ENCODE measurements around the gene ZNF19. TPM values are rescaled to one million over a fixed set of nuclear protein-coding genes. Genes with fewer than 3 reads are reported as not detected.

Gene ZNF19
- polyA plus RNA-seq, 2 of the 4 experiments (the other 2 are of a cell fraction): 2.4 to 3.9 TPM

- TF ChIP-seq FOSL2 (IDR thresholded peaks at IDR 0.05): no peak
- no peak for TF ChIP-seq FOSL2 (CRISPR knock-in tag; IDR thresholded peaks at IDR 0.05)
- TF ChIP-seq EP300 (IDR thresholded peaks at IDR 0.05): no peak
- no peak for TF ChIP-seq TFCP2L1 (CRISPR knock-in tag; IDR thresholded peaks at IDR 0.05)
- no peak for TF ChIP-seq SREBF2 (IDR thresholded peaks at IDR 0.05)
- no peak for TF ChIP-seq BHLHE40 (IDR thresholded peaks at IDR 0.05; ENCODE audit: low read depth, low read length)
- no peak for TF ChIP-seq RARB (CRISPR knock-in tag; IDR thresholded peaks at IDR 0.05)
- TF ChIP-seq ELK1 (IDR thresholded peaks at IDR 0.05; ENCODE audit: low read depth, low read length): no peak
These were observed 47.1 kb downstream of the ZNF19 start, which contains the start of gene TLE7 (continued) for GRCh38 chr16:71442051-71442440.

GRCh38 chr16:71441348-71442050, 47.6 kb downstream of the ZNF19 start:
- POLR2A ChIA-PET: no interaction called here
- no peak overlapping the region for H3K4me2 ChIP-seq
- no peak overlapping the region for H3K4me3 ChIP-seq
- CTCF ChIA-PET: no interaction called here
- H3K4me1 ChIP-seq: no peaks in the 10 kb centered on the region
- WGBS (ENCODE audit: missing lambda C conversion rate): 84% methylated on average over 36 of the region's 71 CpGs
- peaks cover 49% of the 10 kb centered on the region for H3K9me3 ChIP-seq
- FAIRE-seq (no peak), ATAC-seq (no peak), DNase-seq (ENCODE audit: low read depth in 1 of 2, low spot score in 1 of 2) (no peak)
- H3K27ac ChIP-seq: no peak overlapping the region
- TF ChIP-seq CTCF (IDR thresholded peaks at IDR 0.05): no peak
- TF ChIP-seq TFCP2L1 (CRISPR knock-in tag; IDR thresholded peaks at IDR 0.05): no peak

- no peak overlapping the region for H3K27ac ChIP-seq
- peak in 1 of 2 experiments; percentile 57; a peak in 3 of 6 replicates for ATAC-seq
- TF ChIP-seq ESRRA (IDR thresholded peaks at IDR 0.05; ENCODE audit: borderline replicate concordance, low read length): no peak
- POLR2A ChIA-PET: no interaction called here
- no peak for FAIRE-seq
- no peak overlapping the region for H3K4me3 ChIP-seq
- no peaks in the 10 kb centered on the region for H3K4me1 ChIP-seq
- CTCF ChIA-PET: interaction anchor here (0.7 to 1.3 kb wide), 4 partner anchors 12 to 670 kb away, joined by 3 to 4 read pairs (median 3); no protein-coding TSS in a partner anchor
- DNase-seq (ENCODE audit: low read depth in 1 of 2, low spot score in 1 of 2): no peak
- 60% methylated on average over 24 of the region's 25 CpGs for WGBS (ENCODE audit: missing lambda C conversion rate)
- no peak overlapping the region for H3K4me2 ChIP-seq
- H3K9me3 ChIP-seq: peaks cover 42% of the 10 kb centered on the region
These were observed 48.3 kb downstream of the ZNF19 start for GRCh38 chr16:71440669-71441347.

GRCh38 chr16:71439523-71439922, 49.6 kb downstream of the ZNF19 start:
- CTCF ChIA-PET: interaction anchor here (1.3 kb wide), 2 partner anchors 10 to 668 kb away, joined by 3 to 4 read pairs; no protein-coding TSS in a partner anchor
- Histone ChIP-seq H3K4me1 (no peaks in the 10 kb centered on the region), H3K4me3 (no peak overlapping the region), H3K27ac (no peak overlapping the region), H3K4me2 (no peak overlapping the region), H3K9me3 (peaks cover 30% of the 10 kb centered on the region)
- 11% methylated on average over 3 of the region's 3 CpGs for WGBS (ENCODE audit: missing lambda C conversion rate)
- ATAC-seq: no peak
- POLR2A ChIA-PET: no interaction called here
- TF ChIP-seq NR3C1 (IDR thresholded peaks at IDR 0.05): no peak
- no peak for TF ChIP-seq FOXS1 (CRISPR knock-in tag; IDR thresholded peaks at IDR 0.05)
- no peak for TF ChIP-seq CBX2 (IDR thresholded peaks at IDR 0.05; ENCODE audit: borderline replicate concordance, low read depth)
- TF ChIP-seq HOXA7 (CRISPR knock-in tag; IDR thresholded peaks at IDR 0.05): no peak
- no peak for TF ChIP-seq PBX3 (IDR thresholded peaks at IDR 0.05)
- no peak for TF ChIP-seq RAD21 (conservative IDR thresholded peaks at IDR 0.05 in 1 of 2, IDR thresholded peaks at IDR 0.05 in 1 of 2)
- TF ChIP-seq RARB (CRISPR knock-in tag; IDR thresholded peaks at IDR 0.05): no peak
- no peak for TF ChIP-seq ESRRA (IDR thresholded peaks at IDR 0.05; ENCODE audit: borderline replicate concordance, low read length)
- TF ChIP-seq MAZ (IDR thresholded peaks at IDR 0.05; ENCODE audit: borderline replicate concordance, low read depth, low read length): no peak
- TF ChIP-seq CBX8 (IDR thresholded peaks at IDR 0.05): no peak
- TF ChIP-seq SREBF2 (IDR thresholded peaks at IDR 0.05): no peak
- no peak for TF ChIP-seq MYC (IDR thresholded peaks at IDR 0.05; ENCODE audit: borderline replicate concordance, low read length)
- TF ChIP-seq RCOR1 (IDR thresholded peaks at IDR 0.05; ENCODE audit: low read depth, low read length): no peak
- TF ChIP-seq NFE2L2 (conservative IDR thresholded peaks at IDR 0.05; ENCODE audit: low read length): no peak
- TF ChIP-seq KDM5A (IDR thresholded peaks at IDR 0.05): no peak
- TF ChIP-seq NPAS2 (CRISPR knock-in tag; IDR thresholded peaks at IDR 0.05; ENCODE audit: borderline replicate concordance): no peak
- no peak for DNase-seq (ENCODE audit: low read depth in 1 of 2, low spot score in 1 of 2)
- no peak for FAIRE-seq
